Measurements from ENCODE around the gene PPP1R14C.
"Not testable (repeated sequence)": the region's sequence is repeated elsewhere in the genome, so short reads cannot be mapped to it uniquely, and the experiment has no call there.

PPP1R14C gene

GRCh38 chr6:150167479-150167873 is 24.6 kb downstream of the PPP1R14C start:
- no peak for DNase-seq (ENCODE audit: low read depth in 3 of 3, low spot score in 1 of 3)

- no peak for DNase-seq (ENCODE audit: low read depth in 3 of 3, low spot score in 1 of 3)
Observed at GRCh38 chr6:150169181-150169580, 26.3 kb downstream of the PPP1R14C start.

GRCh38 chr6:150169609-150170008 is 26.8 kb downstream of the PPP1R14C start:
- no peak for DNase-seq (ENCODE audit: low read depth in 3 of 3, low spot score in 1 of 3)

GRCh38 chr6:150172929-150173328 is 30.1 kb downstream of the PPP1R14C start:
- no peak for DNase-seq (ENCODE audit: low read depth in 3 of 3, low spot score in 1 of 3)

- no peak for DNase-seq (ENCODE audit: low read depth in 3 of 3, low spot score in 1 of 3)
Observed at GRCh38 chr6:150175586-150176151, 32.8 kb downstream of the PPP1R14C start.

GRCh38 chr6:150176152-150176551 is 33.3 kb downstream of the PPP1R14C start:
- DNase-seq (ENCODE audit: low read depth in 3 of 3, low spot score in 1 of 3), result no peak

GRCh38 chr6:150176659-150177058 is 33.8 kb downstream of the PPP1R14C start:
- no peak for DNase-seq (ENCODE audit: low read depth in 3 of 3, low spot score in 1 of 3)

- no peak for DNase-seq (ENCODE audit: low read depth in 3 of 3, low spot score in 1 of 3)
Observed at GRCh38 chr6:150177259-150177951, 34.6 kb downstream of the PPP1R14C start.

GRCh38 chr6:150177952-150178520 is 35.2 kb downstream of the PPP1R14C start:
- no peak for DNase-seq (ENCODE audit: low read depth in 3 of 3, low spot score in 1 of 3)

- no peak for DNase-seq (ENCODE audit: low read depth in 3 of 3, low spot score in 1 of 3)
Observed at GRCh38 chr6:150179030-150179429, 36.2 kb downstream of the PPP1R14C start.

GRCh38 chr6:150179907-150180424 is 37.1 kb downstream of the PPP1R14C start:
- not testable (repeated sequence) for DNase-seq (ENCODE audit: low read depth in 3 of 3, low spot score in 1 of 3)

- DNase-seq (ENCODE audit: low read depth in 3 of 3, low spot score in 1 of 3), result no peak
Observed at GRCh38 chr6:150180517-150180916, 37.7 kb downstream of the PPP1R14C start.

- no peak for DNase-seq (ENCODE audit: low read depth in 3 of 3, low spot score in 1 of 3)
Observed at GRCh38 chr6:150182460-150183078, 39.7 kb downstream of the PPP1R14C start.

GRCh38 chr6:150183105-150183504 is 40.3 kb downstream of the PPP1R14C start:
- DNase-seq (ENCODE audit: low read depth in 3 of 3, low spot score in 1 of 3), result no peak

GRCh38 chr6:150183966-150184365 is 41.1 kb downstream of the PPP1R14C start:
- DNase-seq (ENCODE audit: low read depth in 3 of 3, low spot score in 1 of 3), result no peak

GRCh38 chr6:150184850-150185731 is 42.2 kb downstream of the PPP1R14C start:
- DNase-seq (ENCODE audit: low read depth in 3 of 3, low spot score in 1 of 3), result no peak

GRCh38 chr6:150185732-150186117 is 42.9 kb downstream of the PPP1R14C start:
- no peak for DNase-seq (ENCODE audit: low read depth in 3 of 3, low spot score in 1 of 3)

GRCh38 chr6:150186129-150186898 is 43.5 kb downstream of the PPP1R14C start:
- no peak for DNase-seq (ENCODE audit: low read depth in 3 of 3, low spot score in 1 of 3)

- DNase-seq (ENCODE audit: low read depth in 3 of 3, low spot score in 1 of 3), result not testable (repeated sequence)
Observed at GRCh38 chr6:150187433-150187832, 44.6 kb downstream of the PPP1R14C start.

- no peak for DNase-seq (ENCODE audit: low read depth in 3 of 3, low spot score in 1 of 3)
Observed at GRCh38 chr6:150189122-150189521, 46.3 kb downstream of the PPP1R14C start.

All from stimulated activated CD4-positive, alpha-beta T cell treated with anti-CD3 and anti-CD28 coated beads, TNF-alpha, amount 100 ng/mL, for 1 hour (primary cell).